Glomerular endothelial cell (primary cell): ENCODE results near the gene DCAKD. TPM values are rescaled to one million over a fixed set of nuclear protein-coding genes. Genes with fewer than 3 reads are reported as not detected.

Experiments
- DNase-seq: peaks from one replicate; pipeline ENCODE4 v3.0.0-alpha.2; 2011; ENCODE audit warnings: low read depth, low spot score; ENCODE audit errors: extremely low read depth
- total RNA-seq: library from RNA; depleted of rRNA; stranded (reverse); fragments of >200 nt; gene quantifications from 2 replicates; pipeline ENCODE4 v1.2.3, GENCODE V29; 2015

The DCAKD gene, protein sequence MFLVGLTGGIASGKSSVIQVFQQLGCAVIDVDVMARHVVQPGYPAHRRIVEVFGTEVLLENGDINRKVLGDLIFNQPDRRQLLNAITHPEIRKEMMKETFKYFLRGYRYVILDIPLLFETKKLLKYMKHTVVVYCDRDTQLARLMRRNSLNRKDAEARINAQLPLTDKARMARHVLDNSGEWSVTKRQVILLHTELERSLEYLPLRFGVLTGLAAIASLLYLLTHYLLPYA
- 35.2 and 37.2 TPM in 2 replicates for total RNA-seq

DNA sequence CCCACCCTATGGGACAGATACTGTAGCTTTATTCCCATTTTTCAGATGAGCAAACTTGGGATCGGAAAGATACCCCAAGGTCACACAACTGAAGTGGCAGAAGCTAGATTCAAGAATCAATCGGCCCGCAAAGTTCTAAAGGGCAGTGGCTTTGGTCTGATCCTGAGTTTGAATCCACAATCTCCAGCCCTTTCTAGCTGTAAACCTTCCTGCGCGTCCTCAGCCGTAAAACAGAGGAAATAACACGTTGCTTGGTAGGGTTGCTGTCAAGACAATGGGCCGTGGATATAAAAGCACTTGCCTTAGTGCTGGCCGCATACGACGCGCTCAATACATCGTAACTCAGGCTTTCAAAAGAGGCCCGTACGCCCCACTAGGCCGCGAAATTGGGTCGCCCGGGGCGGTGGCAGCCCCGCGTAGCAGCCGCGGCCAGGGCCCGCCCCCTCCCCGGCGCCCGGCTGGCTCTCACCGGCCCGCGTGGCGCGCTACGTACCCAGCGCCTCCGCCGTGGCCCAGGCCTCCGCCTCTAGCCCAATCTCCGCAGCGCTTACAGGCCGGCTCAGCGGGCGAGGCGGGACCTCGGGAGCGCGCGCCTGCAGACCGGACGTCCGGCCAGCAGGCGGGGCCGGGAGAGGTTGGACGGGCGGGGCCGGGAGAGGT lies at the start of gene DCAKD:
DCAKD (minus strand) TSS at position 573 of the 660 bp plus-strand sequence. CDS start 16,747 bp downstream, outside the sequence.
- no peak for DNase-seq

DNA sequence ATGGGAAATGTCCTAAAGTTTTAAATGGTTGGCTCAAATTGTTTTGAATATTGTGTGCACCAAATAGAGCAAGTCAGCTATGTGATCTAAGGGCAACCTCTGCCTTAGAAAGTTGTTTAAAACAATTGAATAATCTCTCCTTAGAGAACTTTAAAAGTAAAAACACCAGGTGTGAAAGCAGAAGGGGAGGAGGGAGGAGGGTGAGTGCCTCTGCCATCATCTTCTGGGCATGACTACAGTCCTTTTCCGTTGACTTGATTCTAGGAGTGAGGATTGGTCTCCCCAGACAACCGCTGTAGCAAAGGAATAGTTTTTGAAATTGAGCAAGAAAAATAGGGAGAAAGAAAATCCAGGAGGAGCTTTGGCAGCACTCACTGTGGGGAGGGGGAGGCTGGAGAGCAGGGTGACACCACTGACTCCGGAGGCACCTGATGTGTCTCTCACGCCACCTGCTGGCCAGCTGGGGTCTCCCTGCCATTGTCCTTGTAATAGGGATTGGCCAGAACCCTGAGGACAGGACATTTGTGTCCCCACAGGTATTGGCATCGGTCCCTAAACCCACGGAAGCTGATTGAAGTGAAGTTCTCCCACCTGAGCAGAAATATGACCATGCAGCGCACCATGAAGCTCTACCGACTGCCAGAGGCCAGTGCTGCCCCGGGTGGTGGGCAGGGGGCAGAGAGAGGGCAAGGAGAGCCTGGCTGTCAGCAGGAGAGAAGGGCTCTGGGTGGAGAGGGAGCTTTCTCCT lies 47.6 kb upstream of the DCAKD start:
- no peak for DNase-seq

DNA sequence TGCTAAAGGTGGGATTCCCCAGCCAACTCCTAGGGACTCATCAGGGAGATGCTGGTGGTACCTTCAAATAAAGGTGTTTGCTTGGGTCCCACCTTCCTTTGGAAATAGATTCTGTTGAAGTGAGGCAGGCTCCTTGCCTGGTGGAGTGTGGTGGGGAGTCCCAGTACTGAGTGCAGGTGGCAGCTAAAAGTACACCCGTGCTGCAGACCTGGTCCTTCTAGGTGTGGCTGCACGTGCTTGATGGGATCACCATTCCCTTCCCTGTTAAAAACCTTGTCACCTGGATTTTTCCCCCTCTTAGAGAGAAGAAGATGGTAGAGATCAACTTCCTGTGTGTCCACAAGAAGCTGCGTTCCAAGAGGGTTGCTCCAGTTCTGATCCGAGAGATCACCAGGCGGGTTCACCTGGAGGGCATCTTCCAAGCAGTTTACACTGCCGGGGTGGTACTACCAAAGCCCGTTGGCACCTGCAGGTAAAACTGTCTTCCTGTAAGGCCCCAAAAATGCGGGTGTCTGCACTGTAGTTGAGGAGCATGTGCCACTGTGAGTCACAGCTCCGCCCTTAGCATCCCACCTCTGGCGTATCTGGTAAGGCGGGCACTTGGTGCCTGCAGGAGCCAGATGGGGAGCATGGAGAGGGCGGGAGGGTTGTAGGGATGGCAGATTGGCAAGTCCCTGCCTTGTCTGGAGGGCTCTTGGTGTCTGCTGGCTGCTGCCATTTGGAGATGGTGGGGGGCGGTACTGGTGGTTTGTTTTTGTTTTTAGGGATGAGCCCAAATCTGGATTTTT lies 46.8 kb upstream of the DCAKD start:
- no peak for DNase-seq

DNA sequence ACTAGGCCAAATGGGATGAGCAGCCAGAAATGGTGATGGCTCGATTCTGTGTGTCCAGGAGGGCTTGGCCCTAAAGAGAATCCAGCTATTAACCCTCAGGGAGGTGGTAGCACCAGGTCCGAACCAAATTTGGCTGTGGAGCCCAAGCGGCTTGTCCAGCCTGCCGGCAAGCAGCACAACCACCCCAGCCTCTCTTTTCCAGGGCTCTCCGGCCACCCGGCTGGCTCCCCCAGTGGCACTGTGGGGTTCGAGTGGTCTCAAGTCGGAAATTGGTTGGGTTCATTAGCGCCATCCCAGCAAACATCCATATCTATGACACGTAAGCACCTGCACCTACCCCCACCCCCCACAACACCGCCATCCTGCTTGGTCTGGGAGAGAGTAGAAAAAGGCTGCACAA lies 45.5 kb upstream of the DCAKD start:
- DNase-seq: no peak

DNA sequence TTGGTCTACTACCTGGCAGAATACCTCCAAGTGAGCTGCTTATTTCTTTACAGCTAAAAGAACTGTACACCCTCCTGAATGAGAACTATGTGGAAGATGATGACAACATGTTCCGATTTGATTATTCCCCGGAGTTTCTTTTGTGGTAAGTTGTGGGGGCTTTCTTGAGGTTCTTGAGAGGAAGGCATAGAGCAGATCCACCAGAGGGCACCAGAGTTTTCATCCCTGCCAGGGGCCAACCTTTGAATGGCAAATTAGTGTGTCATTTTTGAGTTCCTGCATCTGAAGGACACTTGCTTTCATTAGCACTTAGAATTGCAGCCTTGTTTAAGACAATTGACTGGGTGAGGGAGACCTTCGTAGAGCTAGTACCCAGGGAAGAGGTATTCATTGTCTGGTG lies 44.7 kb upstream of the DCAKD start:
- DNase-seq: no peak

DNA sequence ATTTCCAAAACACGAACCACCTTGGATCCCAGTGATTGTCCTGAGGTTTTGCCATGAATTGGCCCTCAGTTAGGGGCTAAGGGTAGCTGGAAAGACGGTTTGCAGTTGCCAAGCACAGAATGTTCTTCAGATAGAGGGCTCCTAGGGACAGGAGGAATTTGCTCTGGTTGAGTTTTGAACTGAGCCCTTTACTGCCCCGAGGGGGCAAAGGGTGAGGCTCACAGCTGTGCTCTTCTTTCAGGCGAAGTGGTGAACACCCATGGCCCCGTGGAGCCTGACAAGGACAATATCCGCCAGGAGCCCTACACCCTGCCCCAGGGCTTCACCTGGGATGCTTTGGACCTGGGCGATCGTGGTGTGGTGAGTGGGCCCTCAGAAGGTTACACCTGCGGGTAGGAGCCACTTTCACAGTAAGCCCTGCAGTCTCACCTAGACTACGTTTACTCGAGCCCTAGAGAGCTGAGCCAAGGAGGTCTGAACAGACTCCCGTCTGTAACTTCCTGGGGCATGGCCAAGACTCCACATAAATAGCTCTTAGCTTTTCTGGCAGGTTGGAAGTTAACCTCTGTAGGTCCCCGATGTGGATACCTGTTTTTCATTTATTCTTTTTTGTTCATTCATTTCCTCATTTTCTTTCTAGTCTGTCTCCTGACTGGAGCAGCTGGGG lies 42.1 kb upstream of the DCAKD start:
- no peak for DNase-seq

DNA sequence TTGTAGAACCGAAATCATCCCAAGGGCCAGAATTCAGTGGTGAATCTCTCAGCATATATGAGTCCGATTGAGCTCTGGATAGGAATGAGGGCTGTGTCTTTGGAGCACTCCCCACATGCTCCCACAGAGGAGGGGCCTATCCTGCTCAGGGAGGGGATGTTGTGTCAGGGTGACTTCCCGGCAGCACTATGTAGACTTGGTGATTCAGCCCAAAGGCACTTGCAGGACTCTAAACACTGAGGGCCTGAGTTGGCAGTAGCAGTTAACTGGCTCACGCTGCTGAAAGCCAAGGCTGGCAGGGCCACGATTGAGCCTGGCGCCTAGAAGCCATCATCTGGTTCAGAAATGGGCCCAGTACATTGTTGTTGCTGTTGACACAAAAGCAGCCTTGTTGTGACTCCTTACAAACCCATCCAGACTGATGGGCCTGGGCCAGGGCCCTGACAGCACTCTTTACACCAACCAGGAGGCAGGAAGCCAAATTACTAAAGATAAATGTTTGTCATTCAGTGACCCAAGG lies 41.5 kb upstream of the DCAKD start:
- peak; percentile 78 for DNase-seq

DNA sequence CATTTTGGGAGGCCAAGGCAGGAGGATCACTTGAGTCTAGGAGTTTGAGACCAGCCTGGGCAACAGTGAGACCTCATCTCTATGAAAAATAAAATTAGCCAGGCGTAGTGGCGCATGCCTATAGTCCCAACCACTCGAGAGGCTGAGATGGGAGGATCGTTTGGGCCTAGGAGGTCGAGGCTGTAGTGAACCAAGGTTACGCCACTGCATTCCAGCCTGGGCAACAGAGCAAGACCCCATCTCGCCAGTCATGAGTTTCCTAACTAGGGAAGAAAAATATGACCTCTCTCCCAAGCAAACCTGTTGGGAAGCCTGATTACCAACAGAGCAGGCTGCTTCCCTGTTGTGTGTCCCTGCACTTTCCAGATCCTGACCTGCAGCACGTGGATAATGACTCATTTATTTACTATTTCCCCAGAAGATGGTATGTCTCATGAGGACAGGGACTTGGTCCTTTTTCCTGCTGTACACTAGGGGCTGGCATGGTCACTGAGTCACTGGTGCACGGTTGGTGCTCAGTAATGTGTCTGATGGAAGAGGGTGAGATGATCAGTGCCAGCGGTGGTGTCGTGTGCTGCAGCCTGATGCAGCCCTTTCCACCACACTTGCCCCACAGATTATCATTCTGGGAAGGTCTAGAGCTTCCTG lies 40.5 kb upstream of the DCAKD start:
- DNase-seq: no peak

DNA sequence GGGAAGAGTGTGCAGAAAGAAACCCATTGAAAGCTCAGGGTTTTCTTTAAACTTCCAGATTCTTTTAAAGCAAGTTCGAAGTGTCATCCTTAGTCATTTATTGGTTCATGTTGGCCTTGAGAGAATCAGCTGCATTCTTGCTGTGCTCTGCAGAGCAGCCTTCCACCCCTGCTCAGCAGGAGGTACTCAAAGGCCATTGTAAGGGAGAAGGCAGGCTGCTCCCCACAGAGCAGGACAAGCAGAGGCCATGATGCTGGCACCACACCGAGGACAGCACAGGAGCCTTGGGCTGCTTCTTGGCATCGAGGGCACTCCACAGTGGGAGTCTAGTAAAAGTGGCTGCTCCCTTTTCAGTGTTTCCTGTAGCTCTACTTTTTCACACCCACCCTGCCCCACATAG lies 39.3 kb upstream of the DCAKD start:
- no peak for DNase-seq

DNA sequence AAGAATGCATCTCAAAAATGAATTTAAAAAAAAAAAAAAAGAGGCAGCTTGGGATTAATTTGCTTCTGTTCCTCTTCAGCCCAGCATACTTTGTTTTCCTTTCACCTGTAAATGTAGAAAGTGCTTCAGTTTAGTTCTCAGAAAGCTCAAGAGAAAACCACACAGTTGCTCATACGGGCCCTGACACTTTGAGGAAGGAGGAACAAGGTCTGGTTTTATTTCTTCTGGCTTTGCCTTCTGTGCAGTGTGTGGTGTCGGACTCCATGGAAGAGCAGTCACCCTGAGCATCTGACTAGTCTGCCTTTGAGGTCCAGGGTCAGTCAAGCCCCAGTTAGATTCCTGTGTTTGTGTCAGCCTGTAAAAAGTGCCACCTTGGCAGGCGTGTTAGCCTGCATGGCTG lies 37.3 kb upstream of the DCAKD start:
- DNase-seq: no peak

DNA sequence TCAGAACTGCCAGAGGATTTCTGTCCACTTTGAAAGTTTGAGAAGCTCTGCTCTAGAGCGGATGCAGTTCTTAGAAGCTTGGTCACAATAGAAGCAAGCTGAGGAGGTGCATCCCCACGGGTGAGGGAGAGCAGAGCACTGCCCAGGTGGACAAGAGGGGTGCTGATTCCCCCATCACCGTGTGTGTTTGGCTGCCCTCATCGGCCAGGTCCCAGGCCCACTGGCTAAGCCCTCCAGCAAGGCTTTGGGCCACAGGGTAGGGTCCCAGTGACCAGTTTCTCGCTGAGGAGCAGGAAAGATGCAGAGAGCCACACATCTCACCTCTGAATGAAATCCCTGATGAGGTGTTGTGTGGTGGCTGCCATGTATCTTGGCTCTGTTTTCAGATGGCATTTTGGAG lies 36.5 kb upstream of the DCAKD start:
- DNase-seq: no peak

DNA sequence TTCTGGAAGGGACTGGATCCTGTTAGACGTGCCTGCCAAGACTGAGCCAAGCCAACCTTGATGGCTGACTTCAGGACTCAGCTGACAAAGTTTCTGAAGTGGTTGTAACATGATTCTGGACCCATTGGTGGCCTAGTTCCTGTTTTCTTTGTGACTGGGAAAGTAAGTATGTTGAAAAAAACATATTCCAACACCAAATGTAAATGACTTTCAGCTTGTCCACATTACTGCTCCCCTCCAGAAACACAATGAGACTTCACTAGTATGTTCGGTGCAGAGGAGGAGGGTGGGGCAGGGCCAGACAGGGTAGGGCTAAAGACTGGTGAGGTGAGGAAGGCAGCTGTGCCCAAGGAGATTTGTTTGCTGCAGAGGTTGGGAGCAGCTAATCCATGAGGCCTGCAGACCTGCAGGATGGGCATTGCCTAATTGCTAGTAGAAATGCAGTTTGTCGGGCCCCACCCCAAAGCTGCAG lies 36.1 kb upstream of the DCAKD start:
- DNase-seq: no peak

DNA sequence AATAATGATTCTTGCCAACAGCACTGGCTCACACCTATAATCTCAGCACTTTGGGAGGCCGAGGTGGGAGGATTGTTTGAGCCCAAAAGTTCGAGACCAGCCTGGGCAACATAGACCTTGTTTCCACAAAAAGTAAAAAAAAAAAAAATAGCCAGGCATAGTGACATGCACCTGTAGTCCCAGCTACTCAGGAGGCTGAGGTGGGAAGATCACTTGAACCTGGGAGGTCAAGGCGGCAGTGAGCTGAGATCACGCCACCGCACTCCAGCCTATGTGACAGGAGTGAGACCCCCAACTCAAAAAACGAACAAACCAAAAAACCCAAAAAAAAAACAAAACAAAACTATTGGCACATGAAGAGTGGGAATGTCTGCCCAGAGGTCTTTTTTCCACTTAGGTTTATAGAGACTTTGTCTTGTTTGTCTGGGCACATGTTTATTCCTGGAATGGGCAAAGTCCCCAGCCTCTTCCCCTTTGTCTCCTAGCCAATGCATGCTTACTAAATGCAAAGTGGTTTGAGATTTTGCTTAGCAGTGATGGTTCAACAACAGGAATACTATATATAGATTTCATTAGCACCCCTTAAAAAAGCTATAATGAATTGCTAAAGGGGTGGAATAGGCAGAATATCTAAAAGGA lies 35.6 kb upstream of the DCAKD start:
- DNase-seq: no peak

DNA sequence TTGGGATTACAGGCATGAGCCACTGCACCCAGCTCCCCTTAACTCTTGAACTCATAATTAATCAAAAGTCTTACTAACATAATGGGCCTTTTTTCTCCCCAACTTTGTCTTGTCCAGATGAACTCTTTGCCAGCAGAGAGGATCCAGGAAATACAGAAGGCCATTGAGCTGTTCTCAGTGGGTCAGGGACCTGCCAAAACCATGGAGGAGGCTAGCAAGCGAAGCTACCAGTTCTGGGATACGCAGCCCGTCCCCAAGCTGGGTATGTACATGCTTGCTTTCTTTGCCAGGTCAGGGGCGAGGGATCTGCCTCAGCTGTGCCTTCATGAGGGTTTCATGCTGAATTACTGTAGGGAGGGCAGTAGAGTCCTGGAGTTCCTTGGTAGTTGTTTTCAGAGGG lies 35.0 kb upstream of the DCAKD start:
- no peak for DNase-seq

DNA sequence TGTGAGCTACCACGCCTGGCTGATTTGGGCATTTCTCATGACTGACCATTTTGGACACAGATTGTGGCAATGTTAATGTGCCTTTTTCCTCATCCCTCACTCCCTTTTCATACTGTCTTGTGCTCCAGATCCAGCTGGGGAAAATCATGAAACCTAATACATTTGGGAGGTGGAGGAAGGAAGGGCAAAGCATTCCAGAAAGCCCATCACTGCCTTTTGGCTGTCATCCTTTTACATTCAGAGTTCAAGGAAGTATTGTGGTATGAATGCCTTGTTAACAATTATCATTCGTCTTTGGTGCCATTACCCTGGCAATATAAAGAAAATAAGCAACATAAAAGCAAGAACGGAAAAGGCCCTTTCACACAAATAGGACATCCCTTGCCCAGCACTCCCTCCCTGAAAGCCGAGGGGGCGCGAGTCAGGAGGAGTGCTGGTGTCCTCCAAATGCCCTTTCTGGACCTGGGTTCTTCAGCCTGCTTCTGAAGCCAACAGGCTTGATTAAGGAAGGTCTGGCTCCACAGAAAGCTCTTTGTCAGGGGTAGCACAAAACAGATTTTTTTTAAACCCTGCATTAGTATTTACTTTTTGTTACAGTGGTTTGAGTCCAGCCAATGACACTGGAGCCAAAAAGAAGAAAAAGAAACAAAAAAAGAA lies 29.7 kb upstream of the DCAKD start:
- DNase-seq: no peak

DNA sequence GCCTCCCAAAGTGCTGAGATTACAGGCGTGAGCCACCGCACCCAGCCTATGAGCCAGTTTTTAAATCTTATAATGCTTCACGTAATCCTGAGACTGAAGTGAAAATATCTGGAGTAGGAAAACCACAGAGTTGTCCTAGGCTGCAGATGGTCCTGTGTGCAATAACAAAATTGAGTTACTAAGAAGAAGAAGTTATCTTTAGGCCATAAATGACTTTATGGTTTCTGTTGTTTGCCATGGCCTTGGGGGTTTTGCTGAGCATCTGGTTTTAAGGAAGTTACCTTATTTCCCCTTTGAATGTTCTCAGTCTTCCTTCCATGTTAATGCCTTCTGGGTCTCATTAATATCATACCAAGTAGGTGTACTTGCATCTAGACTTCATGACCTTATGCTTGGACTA lies 26.2 kb upstream of the DCAKD start:
- no peak for DNase-seq

DNA sequence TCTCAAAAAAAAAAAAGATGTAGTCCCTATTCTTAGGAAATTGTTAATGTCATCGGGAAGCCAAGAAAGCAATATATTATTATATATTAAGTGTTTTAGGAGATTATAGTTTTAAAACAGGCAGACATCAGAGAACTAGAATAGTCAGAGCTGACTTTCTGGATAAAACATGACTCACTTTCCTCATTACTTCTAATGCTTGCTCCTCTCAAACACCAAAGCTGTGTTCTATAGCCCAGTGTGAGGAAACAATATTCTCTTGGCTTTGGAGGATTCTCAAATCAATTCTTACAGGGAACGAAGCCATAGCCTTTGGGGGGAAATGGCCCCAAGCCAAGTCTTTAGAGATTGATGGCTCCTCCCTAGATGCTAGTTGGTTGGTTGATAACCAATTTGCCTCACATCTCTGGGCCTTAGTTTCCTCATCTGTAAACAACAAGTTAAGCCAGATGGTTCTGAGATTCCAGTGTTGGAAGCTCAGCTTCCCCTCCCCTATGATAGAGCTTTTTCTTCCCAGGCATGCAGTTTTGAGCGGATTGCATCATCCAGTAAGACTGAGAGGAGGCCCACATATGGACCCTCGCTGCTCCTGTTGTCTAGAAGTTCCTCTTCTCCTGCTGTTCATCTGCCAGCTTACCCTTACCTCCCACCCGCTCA lies 22.1 kb upstream of the DCAKD start:
- DNase-seq: no peak

DNA sequence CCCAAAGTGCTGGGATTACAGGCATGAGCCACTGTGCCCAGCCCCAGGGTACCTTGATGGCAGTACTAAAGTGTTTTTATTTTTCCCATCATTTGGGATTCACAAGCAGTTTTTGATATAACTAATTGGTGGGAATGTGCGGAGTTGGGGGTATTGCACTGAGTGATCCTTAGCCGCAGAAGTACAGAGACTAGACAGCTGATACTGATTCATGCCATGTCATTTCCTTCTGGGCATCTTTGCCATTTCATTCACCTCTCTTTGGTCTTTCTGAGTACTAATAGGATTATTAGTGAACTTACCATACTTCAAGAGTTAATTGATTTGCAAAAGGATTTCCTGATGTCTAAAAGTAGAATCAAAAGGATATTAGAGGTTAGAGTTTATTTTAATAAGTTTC lies 19.4 kb upstream of the DCAKD start:
- no peak for DNase-seq
